GM12872 (cell line): Measurements from ENCODE around the gene TJP3.

Experiments used
- CTCF ChIP-seq: IDR thresholded peaks from 3 replicates; pipeline ENCODE4 v1.5.1; 2011; ENCODE audit warnings: low read depth, mild to moderate bottlenecking, low read length, moderate library complexity; ENCODE audit not compliant: insufficient read depth

Gene TJP3

GRCh38 chr19:3736106-3736724, 28.0 kb downstream of the TJP3 start:
- TF ChIP-seq CTCF, result no peak

DNA sequence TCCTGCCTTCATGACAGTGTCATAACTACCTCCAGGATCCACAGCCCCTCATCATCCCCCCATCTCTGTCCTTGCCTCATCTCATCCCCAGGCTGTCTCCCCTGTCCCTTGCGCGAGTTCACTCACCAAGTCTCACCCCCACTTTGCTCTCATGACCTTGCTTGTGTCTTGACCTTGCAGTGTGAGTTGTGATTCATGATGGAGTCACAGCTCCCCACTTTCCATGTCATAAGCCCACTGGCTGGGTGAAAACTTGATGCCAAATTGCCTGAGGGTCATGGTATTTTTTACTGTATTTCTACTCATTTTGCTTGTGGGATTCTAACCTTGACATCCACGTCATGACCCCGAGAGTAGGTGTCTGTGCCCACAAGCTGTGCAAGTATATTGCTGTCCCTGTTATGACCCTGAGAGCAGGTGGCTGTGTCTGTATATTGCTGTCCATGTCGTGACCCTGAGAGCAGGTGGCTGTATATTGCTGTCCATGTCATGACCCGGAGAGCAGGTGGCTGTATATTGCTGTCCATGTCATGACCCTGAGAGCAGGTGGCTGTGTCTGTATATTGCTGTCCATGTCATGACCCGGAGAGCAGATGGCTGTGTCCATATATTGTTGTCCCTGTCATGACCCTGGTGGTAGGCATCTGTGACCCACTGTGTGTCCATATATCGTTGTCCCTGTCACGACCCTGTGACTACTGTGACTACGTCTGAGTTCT, 29.5 kb downstream of the TJP3 start:
- no peak for TF ChIP-seq CTCF

- TF ChIP-seq CTCF, result no peak
Measured at GRCh38 chr19:3738477-3739220, 30.5 kb downstream of the TJP3 start.

DNA sequence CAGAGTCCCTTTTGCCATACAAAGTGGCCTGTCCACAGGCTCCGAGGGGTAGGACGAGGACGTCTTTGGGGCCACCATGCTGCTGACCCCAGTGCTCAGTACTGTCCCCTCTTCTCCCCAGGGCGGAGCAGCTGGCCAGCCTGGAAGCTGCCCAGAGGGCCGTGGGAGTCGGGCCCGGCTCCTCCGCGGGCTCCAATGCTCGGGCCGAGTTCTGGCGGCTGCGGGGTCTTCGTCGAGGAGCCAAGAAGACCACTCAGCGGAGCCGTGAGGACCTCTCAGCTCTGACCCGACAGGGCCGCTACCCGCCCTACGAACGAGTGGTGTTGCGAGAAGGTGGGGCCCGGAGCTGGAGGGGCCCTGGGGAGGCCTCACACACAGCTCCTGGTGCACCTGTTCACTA, 32.2 kb downstream of the TJP3 start:
- TF ChIP-seq CTCF, result no peak

DNA sequence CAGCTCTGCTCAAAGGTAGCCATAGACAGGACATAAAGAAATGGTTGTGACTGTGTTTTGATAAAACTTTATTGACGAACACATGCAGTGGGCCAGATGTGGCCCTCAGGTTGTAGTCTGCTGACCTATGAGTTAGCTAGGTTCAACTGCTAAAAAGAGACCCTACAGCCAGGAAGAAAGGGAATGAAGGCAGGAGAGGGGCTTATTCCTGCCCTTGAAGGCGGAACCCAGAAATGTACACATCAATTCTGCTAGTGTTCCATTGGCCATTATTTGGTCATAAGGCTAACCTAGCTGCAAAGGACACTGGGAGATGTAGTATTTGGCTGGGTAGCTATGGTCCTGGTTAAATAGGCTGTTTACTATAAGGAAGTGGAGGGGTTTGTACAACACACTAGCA, 35.3 kb downstream of the TJP3 start:
- no peak for TF ChIP-seq CTCF

- no peak for TF ChIP-seq CTCF
Measured at GRCh38 chr19:3745363-3746045, 37.3 kb downstream of the TJP3 start.
